Stimulated activated CD4-positive, alpha-beta T cell treated with anti-CD3 and anti-CD28 coated beads, Interleukin-2, amount 100 ng/mL, for 4 hours (primary cell): ENCODE data around the gene RBM43.
"Not testable (repeated sequence)": the region's sequence is repeated elsewhere in the genome, so short reads cannot be mapped to it uniquely, and the experiment has no call there.

Experiments used
- DNase-seq: peaks from one replicate; pipeline ENCODE4 v3.0.0-alpha.2; 2020; ENCODE audit warnings: low read depth

Gene RBM43

GRCh38 chr2:151261231-151261976 lies at the start of gene RBM43:
Gene RBM43 (minus strand): TSS chr2:151261863. CDS start chr2:151261727, 136 bp downstream.
- DNase-seq, result peak; percentile 74

- not testable (repeated sequence) for DNase-seq
Observed at GRCh38 chr2:151310313-151310712, 48.6 kb upstream of the RBM43 start.

GRCh38 chr2:151306621-151307020 lies 45.0 kb upstream of the RBM43 start:
- DNase-seq, result no peak

GRCh38 chr2:151305129-151305691 lies 43.5 kb upstream of the RBM43 start:
- DNase-seq, result no peak

GRCh38 chr2:151302879-151303278 lies 41.2 kb upstream of the RBM43 start:
- no peak for DNase-seq

- no peak for DNase-seq
Observed at GRCh38 chr2:151302404-151302803, 40.7 kb upstream of the RBM43 start.

- no peak for DNase-seq
Observed at GRCh38 chr2:151299920-151300539, 38.4 kb upstream of the RBM43 start.

GRCh38 chr2:151297882-151298281 lies 36.2 kb upstream of the RBM43 start:
- DNase-seq, result no peak

- not testable (repeated sequence) for DNase-seq
Observed at GRCh38 chr2:151295926-151296325, 34.3 kb upstream of the RBM43 start.

- no peak for DNase-seq
Observed at GRCh38 chr2:151292546-151292945, 30.9 kb upstream of the RBM43 start.

GRCh38 chr2:151292141-151292540 lies 30.5 kb upstream of the RBM43 start:
- DNase-seq, result no peak

GRCh38 chr2:151291224-151291623 lies 29.6 kb upstream of the RBM43 start:
- no peak for DNase-seq

GRCh38 chr2:151289972-151290866 lies 28.6 kb upstream of the RBM43 start:
- no peak for DNase-seq

- DNase-seq, result no peak
Observed at GRCh38 chr2:151287513-151288250, 26.0 kb upstream of the RBM43 start.

GRCh38 chr2:151282401-151282800 lies 20.7 kb upstream of the RBM43 start:
- no peak for DNase-seq

- no peak for DNase-seq
Observed at GRCh38 chr2:151280271-151280670, 18.6 kb upstream of the RBM43 start.

GRCh38 chr2:151278487-151278886 lies 16.8 kb upstream of the RBM43 start:
- DNase-seq, result no peak

GRCh38 chr2:151277067-151277466 lies 15.4 kb upstream of the RBM43 start:
- DNase-seq, result no peak

GRCh38 chr2:151275291-151275690 lies 13.6 kb upstream of the RBM43 start:
- DNase-seq, result no peak

- no peak for DNase-seq
Observed at GRCh38 chr2:151271824-151272223, 10.2 kb upstream of the RBM43 start.

GRCh38 chr2:151269798-151270568 lies 8.3 kb upstream of the RBM43 start:
- DNase-seq, result no peak
